ENCODE results near the gene SERINC1.

SERINC1 gene

DNA sequence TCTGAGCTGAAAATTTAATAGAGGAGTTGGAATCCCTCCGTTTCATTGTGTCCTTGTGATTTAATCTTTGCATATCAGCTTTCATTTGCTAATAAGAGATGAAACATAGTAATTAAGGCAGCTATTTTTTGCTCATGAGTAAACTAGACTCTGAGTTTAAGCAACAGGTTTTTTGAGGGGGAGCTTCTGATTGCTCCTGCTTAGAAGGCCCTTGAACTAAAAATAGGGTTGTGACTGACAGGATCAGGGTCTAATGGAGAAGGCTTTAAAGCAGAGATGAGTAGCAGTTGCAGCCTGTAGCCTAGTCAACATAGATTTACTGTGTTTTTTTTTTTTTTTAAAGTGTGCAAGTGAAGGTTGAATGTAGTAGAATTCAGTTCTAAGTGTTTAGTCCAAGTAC, 54.8 kb downstream of the SERINC1 start:
- H3K27me3 ChIP-seq (ENCODE audit: insufficient read depth, low read length, poor library complexity): no peaks in the 10 kb centered on the region
- H3K4me2 ChIP-seq (ENCODE audit: insufficient read depth, low read length): no peak overlapping the region
- DNase-seq (no peak), ATAC-seq (ENCODE audit: insufficient read depth, low read depth) (no peak)
- no peak overlapping the region for H3K9ac ChIP-seq (ENCODE audit: low read depth, low read length)
- no peak overlapping the region for H3K4me3 ChIP-seq (ENCODE audit: low read depth in 1 of 2, low read length in 2 of 2)
- H3K79me2 ChIP-seq (ENCODE audit: insufficient read depth, low read length): peaks cover 31% of the 10 kb centered on the region
- peaks cover 95% of the 10 kb centered on the region for H3K36me3 ChIP-seq (ENCODE audit: insufficient read depth, low read length)
- no peaks in the 10 kb centered on the region for H3K9me3 ChIP-seq (ENCODE audit: insufficient read depth, low read length, severe bottlenecking)
- H3K4me1 ChIP-seq (ENCODE audit: insufficient read depth, low read length): no peaks in the 10 kb centered on the region
- H2AFZ ChIP-seq (ENCODE audit: low read depth, low read length): no peak overlapping the region
- TF ChIP-seq, protein P1, sequence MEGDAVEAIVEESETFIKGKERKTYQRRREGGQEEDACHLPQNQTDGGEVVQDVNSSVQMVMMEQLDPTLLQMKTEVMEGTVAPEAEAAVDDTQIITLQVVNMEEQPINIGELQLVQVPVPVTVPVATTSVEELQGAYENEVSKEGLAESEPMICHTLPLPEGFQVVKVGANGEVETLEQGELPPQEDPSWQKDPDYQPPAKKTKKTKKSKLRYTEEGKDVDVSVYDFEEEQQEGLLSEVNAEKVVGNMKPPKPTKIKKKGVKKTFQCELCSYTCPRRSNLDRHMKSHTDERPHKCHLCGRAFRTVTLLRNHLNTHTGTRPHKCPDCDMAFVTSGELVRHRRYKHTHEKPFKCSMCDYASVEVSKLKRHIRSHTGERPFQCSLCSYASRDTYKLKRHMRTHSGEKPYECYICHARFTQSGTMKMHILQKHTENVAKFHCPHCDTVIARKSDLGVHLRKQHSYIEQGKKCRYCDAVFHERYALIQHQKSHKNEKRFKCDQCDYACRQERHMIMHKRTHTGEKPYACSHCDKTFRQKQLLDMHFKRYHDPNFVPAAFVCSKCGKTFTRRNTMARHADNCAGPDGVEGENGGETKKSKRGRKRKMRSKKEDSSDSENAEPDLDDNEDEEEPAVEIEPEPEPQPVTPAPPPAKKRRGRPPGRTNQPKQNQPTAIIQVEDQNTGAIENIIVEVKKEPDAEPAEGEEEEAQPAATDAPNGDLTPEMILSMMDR (IDR thresholded peaks at IDR 0.05; ENCODE audit: borderline replicate concordance, extremely low read depth, low read length, poor library complexity, severe bottlenecking): no peak
- TF ChIP-seq EZH2 (IDR thresholded peaks at IDR 0.05; ENCODE audit: borderline replicate concordance, low read depth, low read length, severe bottlenecking): no peak
- H3K27ac ChIP-seq (ENCODE audit: low read length): no peak overlapping the region
- peaks cover 7% of the 10 kb centered on the region; the same call in 1 of the 2 replicates for H4K20me1 ChIP-seq (ENCODE audit: insufficient read depth, low read length)

DNA sequence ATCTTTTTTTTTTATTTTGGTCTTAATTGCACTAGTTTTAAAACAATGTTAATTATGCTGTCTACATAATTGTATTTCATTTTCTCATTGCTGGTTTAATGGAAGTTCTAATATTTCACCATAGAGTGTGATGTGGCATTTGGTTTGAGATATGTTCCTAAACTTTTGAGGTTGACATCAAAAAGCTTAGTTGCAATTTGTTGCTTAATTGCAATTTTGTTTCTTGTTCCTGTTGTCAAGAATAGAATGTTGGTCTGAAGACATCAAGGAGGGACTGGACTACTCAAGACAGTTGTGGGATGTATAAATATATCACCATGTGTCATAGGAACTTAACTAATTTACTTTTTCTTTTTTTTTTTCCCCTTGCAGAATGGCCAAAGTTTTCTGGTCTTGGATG, 59.6 kb downstream of the SERINC1 start:
- no peak for ATAC-seq (ENCODE audit: insufficient read depth, low read depth)
- H3K27me3 ChIP-seq (ENCODE audit: insufficient read depth, low read length, poor library complexity): no peaks in the 10 kb centered on the region
- H3K4me3 ChIP-seq (ENCODE audit: low read depth in 1 of 2, low read length in 2 of 2): no peak overlapping the region
- no peak overlapping the region for H3K27ac ChIP-seq (ENCODE audit: low read length)
- TF ChIP-seq, protein P1 (IDR thresholded peaks at IDR 0.05; ENCODE audit: borderline replicate concordance, extremely low read depth, low read length, poor library complexity, severe bottlenecking): no peak
- no peak for TF ChIP-seq EZH2 (IDR thresholded peaks at IDR 0.05; ENCODE audit: borderline replicate concordance, low read depth, low read length, severe bottlenecking)
- no peak overlapping the region for H3K4me2 ChIP-seq (ENCODE audit: insufficient read depth, low read length)
- peaks cover 77% of the 10 kb centered on the region for H3K79me2 ChIP-seq (ENCODE audit: insufficient read depth, low read length)
- H4K20me1 ChIP-seq (ENCODE audit: insufficient read depth, low read length): peaks cover 16% of the 10 kb centered on the region; the same call in 1 of the 2 replicates
- DNase-seq: no peak
- peaks cover 26% of the 10 kb centered on the region for H3K4me1 ChIP-seq (ENCODE audit: insufficient read depth, low read length)
- peaks cover 51% of the 10 kb centered on the region for H3K36me3 ChIP-seq (ENCODE audit: insufficient read depth, low read length)
- H3K9me3 ChIP-seq (ENCODE audit: insufficient read depth, low read length, severe bottlenecking): no peaks in the 10 kb centered on the region
- H3K9ac ChIP-seq (ENCODE audit: low read depth, low read length): no peak overlapping the region
- no peak overlapping the region for H2AFZ ChIP-seq (ENCODE audit: low read depth, low read length)

DNA sequence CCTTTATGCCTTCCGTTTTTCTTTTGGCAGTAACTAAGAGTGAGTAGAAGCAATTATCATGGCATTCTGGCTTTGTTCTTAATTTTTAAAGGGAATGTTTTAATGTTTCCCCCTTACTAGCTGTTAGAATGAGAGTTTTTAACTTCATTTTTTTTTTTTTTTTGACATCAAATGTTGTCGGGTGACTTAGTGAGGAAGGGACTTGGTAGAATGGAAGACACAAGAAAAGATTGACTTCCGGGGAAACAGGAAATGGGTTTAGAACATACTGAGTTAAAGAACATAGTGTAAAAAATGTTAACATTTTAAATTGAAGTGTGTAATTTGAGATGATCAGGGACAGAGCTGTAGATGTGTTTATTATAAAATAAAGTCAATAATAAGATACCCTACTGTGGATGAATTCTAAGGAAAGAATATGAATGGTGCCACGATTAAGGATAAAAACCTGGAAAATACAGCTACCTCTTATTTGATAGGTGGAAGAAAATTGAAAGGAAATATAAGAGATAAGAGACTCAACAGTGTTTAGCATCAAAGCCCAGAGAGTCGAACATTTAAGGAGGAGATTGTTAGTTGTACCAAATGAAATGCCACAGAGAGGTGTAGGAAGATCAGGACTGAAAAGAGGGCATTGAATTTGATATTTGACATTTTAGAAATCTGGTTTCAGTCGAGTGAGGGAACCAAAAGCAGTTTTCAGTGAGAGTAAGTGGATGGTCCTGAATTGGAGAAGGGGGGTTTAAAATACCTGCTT, 62.7 kb downstream of the SERINC1 start:
- peaks cover 55% of the 10 kb centered on the region for H3K4me1 ChIP-seq (ENCODE audit: insufficient read depth, low read length)
- H3K9ac ChIP-seq (ENCODE audit: low read depth, low read length): peak overlapping the region; percentile 36; the same call in 1 of the 2 replicates
- peak overlapping the region; percentile 40; the same call in 1 of the 2 replicates for H2AFZ ChIP-seq (ENCODE audit: low read depth, low read length)
- H4K20me1 ChIP-seq (ENCODE audit: insufficient read depth, low read length): peaks cover 21% of the 10 kb centered on the region; the same call in 1 of the 2 replicates
- peaks cover 23% of the 10 kb centered on the region for H3K36me3 ChIP-seq (ENCODE audit: insufficient read depth, low read length)
- DNase-seq (no peak), ATAC-seq (ENCODE audit: insufficient read depth, low read depth) (peak; percentile 87)
- H3K4me3 ChIP-seq (ENCODE audit: low read depth in 1 of 2, low read length in 2 of 2): peak overlapping the region in 1 of 2 experiments; percentile 11; a peak in 1 of 4 replicates
- H3K4me2 ChIP-seq (ENCODE audit: insufficient read depth, low read length): peak overlapping the region; percentile 60
- no peak for TF ChIP-seq EZH2 (IDR thresholded peaks at IDR 0.05; ENCODE audit: borderline replicate concordance, low read depth, low read length, severe bottlenecking)
- TF ChIP-seq, protein P1 (IDR thresholded peaks at IDR 0.05; ENCODE audit: borderline replicate concordance, extremely low read depth, low read length, poor library complexity, severe bottlenecking): no peak
- H3K27ac ChIP-seq (ENCODE audit: low read length): peak overlapping the region; percentile 64
- H3K79me2 ChIP-seq (ENCODE audit: insufficient read depth, low read length): peaks cover 96% of the 10 kb centered on the region
- no peaks in the 10 kb centered on the region for H3K9me3 ChIP-seq (ENCODE audit: insufficient read depth, low read length, severe bottlenecking)
- H3K27me3 ChIP-seq (ENCODE audit: insufficient read depth, low read length, poor library complexity): no peaks in the 10 kb centered on the region
